Sigmoid colon (tissue), 7 donors: ENCODE measurements around the gene CFAP46. TPM values are rescaled to one million over a fixed set of nuclear protein-coding genes. Genes with fewer than 3 reads are reported as not detected.
"Not testable (repeated sequence)": the region's sequence is repeated elsewhere in the genome, so short reads cannot be mapped to it uniquely, and the experiment has no call there.

Experiments
- DNase-seq: peaks from one replicate; pipeline ENCODE4 v3.0.0-alpha.2; 2019
- H3K27ac ChIP-seq, 4 donors: fragments of 200-600 bp; sonication (generic); one replicate each; pipeline ENCODE4 v1.5.1; 2016 to 2019; ENCODE audit warnings: mild to moderate bottlenecking in 1 of 4
- H3K27me3 ChIP-seq, 3 donors: fragments of 200-600 bp; sonication (generic); one replicate each; pipeline ENCODE4 v1.5.1; 2019; ENCODE audit warnings: mild to moderate bottlenecking in 1 of 3
- H3K36me3 ChIP-seq, 4 donors: fragments of 200-600 bp; sonication (generic); one replicate each; pipeline ENCODE4 v1.5.1; 2016 to 2019
- H3K4me1 ChIP-seq, 4 donors: fragments of 200-600 bp; sonication (generic); one replicate each; pipeline ENCODE4 v1.5.1; 2017 to 2019
- H3K4me3 ChIP-seq, 4 donors: fragments of 200-600 bp; sonication (generic); one replicate each; pipeline ENCODE4 v1.5.1; 2017 to 2019; ENCODE audit warnings: mild to moderate bottlenecking in 2 of 4, moderate library complexity in 1 of 4
- H3K9me3 ChIP-seq, 4 donors: fragments of 200-600 bp in 3 of 4; sonication (generic) in 3 of 4; one replicate each; pipeline versions ENCODE4 v1.5.1 to v1.6.1; 2013 to 2019
- EP300 ChIP-seq, 4 donors: sonication (generic); formaldehyde crosslinking; IDR thresholded peaks; one replicate each; pipeline ENCODE4 v1.6.1; 2017; ENCODE audit warnings: antibody characterized with exemption in 4 of 4
- POLR2A ChIP-seq, 2 donors: fragments of 450-650 bp; IDR thresholded peaks; one replicate each; pipeline ENCODE4 v1.6.1; 2016; ENCODE audit warnings: antibody characterized with exemption in 2 of 2, mild to moderate bottlenecking in 2 of 2, moderate library complexity in 2 of 2
- POLR2AphosphoS5 ChIP-seq, 4 donors: sonication (generic); formaldehyde crosslinking; IDR thresholded peaks; one replicate each; pipeline ENCODE4 v1.6.1; 2017; ENCODE audit warnings: antibody characterized with exemption in 4 of 4
- WGBS, 2 donors: extraction: QIAGEN DNeasy Blood & Tissue Kit; methylation state at CpG; one replicate each; pipeline ENCODE4 v1.1.7; 2013; 5-methylcytosine and 5-hydroxymethylcytosine counted together
- intact Hi-C: fragments of 100-400 bp; cut with DNase I; formaldehyde crosslinking; loops from one replicate; pipeline ENCODE4 v1.15.1; 2023
- polyA plus RNA-seq, 3 donors: library from polyadenylated mRNA; stranded (reverse); fragments of 200-250 nt; gene quantifications; one replicate each; pipeline ENCODE4 v1.2.3, GENCODE V29; 2013
- total RNA-seq, 4 donors: library from RNA; depleted of rRNA; stranded (reverse); fragments of >200 nt; gene quantifications; one replicate each; pipeline ENCODE4 v1.1.0, GENCODE V29; 2016
- TF ChIP-seq, protein P1 (sequence below), 4 experiments: fragments of 450-650 bp in 3 of 4; fragments of 200-600 bp in 1 of 4; IDR thresholded peaks; one replicate each; pipeline ENCODE4 v1.5.1; 2016 to 2019; ENCODE audit warnings: antibody characterized with exemption in 4 of 4, mild to moderate bottlenecking in 3 of 4, moderate library complexity in 2 of 4
- donor health status: healthy with polysubstance abuse.
- donor health status: Bipolar disorder and iron deficiency.
- donor health status: healthy.

The CFAP46 gene
- total and polyA plus RNA-seq, 7 donors = 0.10 to 1.7 (median 0.38) TPM; not detected in 3

DNA sequence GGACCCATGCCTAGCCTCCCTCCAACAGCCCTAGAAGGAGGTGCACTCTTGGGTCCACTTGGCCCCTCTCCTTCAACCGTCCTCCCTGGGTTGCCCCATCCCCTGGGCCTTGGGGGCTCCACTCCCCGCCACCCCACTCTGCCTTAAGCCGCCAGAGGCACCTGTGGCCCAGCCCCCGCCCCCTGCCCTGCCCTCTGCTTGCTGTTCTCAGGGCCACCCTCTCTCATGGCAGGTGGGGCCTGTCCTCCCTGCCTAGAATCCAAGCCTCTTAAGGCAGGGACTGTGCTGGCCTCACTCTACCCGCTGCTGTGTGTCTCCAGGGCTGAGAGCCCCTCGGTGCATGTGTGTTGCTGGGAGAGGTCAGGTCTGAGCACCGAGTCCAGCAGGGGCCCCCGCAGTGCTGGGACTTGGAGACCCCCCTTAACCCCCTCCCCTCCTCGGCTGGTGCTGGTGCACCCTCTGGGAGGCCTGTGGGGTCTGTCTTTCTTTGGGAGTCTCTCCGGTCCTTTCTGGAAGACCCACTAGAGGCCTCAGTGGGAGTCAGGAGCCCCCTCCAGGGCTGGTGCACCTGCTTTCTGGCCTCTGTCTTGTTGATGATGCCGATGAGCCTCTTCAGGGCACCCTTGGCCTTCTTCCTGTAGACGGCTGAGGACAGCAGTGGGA is 43.8 kb downstream of the CFAP46 start:
- WGBS, 2 donors = 75 to 87% methylated on average over 12 of the region's 12 CpGs
- no peaks in the 10 kb centered on the region for H3K36me3 ChIP-seq
- H3K27ac ChIP-seq = no peak overlapping the region
- peak; percentile 59 for DNase-seq
- no peaks in the 10 kb centered on the region for H3K4me1 ChIP-seq
- no peak overlapping the region for H3K4me3 ChIP-seq
- H3K27me3 ChIP-seq = no peaks in the 10 kb centered on the region
- peaks cover 0 to 6% (median 0%) of the 10 kb centered on the region in 4 donors for H3K9me3 ChIP-seq
- TF ChIP-seq POLR2AphosphoS5 (IDR thresholded peaks at IDR 0.05) (no peak), POLR2A (IDR thresholded peaks at IDR 0.05) (no peak), EP300 (IDR thresholded peaks at IDR 0.05) (no peak)
- TF ChIP-seq, protein P1, sequence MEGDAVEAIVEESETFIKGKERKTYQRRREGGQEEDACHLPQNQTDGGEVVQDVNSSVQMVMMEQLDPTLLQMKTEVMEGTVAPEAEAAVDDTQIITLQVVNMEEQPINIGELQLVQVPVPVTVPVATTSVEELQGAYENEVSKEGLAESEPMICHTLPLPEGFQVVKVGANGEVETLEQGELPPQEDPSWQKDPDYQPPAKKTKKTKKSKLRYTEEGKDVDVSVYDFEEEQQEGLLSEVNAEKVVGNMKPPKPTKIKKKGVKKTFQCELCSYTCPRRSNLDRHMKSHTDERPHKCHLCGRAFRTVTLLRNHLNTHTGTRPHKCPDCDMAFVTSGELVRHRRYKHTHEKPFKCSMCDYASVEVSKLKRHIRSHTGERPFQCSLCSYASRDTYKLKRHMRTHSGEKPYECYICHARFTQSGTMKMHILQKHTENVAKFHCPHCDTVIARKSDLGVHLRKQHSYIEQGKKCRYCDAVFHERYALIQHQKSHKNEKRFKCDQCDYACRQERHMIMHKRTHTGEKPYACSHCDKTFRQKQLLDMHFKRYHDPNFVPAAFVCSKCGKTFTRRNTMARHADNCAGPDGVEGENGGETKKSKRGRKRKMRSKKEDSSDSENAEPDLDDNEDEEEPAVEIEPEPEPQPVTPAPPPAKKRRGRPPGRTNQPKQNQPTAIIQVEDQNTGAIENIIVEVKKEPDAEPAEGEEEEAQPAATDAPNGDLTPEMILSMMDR (IDR thresholded peaks at IDR 0.05) = no peak
- intact Hi-C loops = no loop called here

DNA sequence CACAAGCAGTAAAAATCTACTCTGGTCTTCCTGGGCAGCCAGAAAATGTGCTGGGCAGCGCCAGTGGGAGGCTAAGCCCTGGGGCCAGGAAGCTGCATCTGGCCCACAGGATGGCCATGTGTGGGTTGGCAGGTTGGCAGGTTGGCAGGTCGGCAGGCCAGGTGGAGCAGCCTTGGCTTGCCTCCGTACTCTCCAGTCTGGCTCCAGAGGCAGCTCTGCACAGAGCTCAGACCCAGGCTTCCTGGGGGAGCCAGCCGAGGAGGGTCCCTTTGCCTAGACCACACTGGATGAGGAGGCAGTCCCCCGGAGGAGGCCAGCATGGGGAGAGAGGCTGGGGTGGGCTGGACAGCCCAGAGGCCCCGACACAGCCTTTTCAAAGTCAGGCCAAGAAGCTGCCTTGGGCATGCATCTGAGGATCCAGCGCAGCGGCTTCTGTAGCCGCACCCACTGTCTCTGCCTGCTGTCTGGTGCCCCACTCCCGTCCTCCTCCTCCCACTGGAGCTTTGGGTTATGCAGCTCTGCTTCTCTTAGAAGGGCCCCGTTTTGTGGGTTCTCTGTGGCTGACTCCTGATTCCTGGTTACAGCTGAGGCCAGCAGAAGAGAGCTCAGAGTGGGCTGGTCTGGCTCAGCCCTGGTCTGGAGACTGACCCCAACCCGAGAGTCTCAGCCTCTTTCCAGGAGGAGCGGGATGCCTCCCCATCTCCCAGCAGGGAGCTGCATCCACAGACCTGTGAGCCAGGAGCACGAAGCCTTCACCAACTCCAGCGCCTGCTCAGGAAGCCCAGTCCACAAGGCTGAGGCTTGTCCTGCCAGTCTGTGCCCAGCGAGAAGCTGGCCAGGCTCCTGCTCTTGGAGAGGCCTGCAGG is 44.6 kb downstream of the CFAP46 start:
- H3K36me3 ChIP-seq = no peaks in the 10 kb centered on the region
- H3K27me3 ChIP-seq = peaks cover 0 to 3% (median 0%) of the 10 kb centered on the region in 3 donors
- 74 to 80% methylated on average over 16 of the region's 16 CpGs for WGBS, 2 donors
- H3K9me3 ChIP-seq = peaks cover 0 to 6% (median 0%) of the 10 kb centered on the region in 4 donors
- H3K27ac ChIP-seq = no peak overlapping the region
- intact Hi-C loops = no loop called here
- TF ChIP-seq POLR2A (IDR thresholded peaks at IDR 0.05) (no peak), EP300 (IDR thresholded peaks at IDR 0.05) (no peak), POLR2AphosphoS5 (IDR thresholded peaks at IDR 0.05) (no peak)
- TF ChIP-seq, protein P1 (IDR thresholded peaks at IDR 0.05) = no peak
- peak; percentile 53 for DNase-seq
- H3K4me3 ChIP-seq = no peak overlapping the region
- peaks cover 0 to 5% (median under 1%) of the 10 kb centered on the region in 4 donors for H3K4me1 ChIP-seq

DNA sequence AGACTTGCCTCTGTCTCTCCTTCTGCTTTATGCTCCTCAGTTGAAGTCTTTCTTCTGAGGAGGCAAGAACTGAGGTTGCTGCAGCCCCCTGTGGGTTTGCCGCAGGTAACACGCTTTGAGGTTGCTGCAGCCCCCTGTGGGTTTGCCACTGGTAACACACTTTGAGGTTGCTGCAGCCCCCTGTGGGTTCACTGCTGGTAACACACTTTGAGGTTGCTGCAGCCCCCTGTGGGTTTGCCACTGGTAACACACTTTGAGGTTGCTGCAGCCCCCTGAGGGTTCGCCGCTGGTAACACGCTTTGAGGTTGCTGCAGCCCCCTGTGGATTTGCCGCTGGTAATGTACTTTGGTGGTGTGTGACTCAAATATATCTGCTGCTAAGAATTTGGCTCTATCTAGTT is 48.6 kb downstream of the CFAP46 start:
- intact Hi-C loops, DNase-seq, H3K4me3 ChIP-seq, H3K9me3 ChIP-seq, H3K36me3 ChIP-seq, H3K27ac ChIP-seq, H3K27me3 ChIP-seq: not testable (repeated sequence)
- H3K4me1 ChIP-seq = peaks cover 0 to 28% (median 19%) of the 10 kb centered on the region in 4 donors
- WGBS, 2 donors = 46 to 68% methylated on average over 6 of the region's 6 CpGs

DNA sequence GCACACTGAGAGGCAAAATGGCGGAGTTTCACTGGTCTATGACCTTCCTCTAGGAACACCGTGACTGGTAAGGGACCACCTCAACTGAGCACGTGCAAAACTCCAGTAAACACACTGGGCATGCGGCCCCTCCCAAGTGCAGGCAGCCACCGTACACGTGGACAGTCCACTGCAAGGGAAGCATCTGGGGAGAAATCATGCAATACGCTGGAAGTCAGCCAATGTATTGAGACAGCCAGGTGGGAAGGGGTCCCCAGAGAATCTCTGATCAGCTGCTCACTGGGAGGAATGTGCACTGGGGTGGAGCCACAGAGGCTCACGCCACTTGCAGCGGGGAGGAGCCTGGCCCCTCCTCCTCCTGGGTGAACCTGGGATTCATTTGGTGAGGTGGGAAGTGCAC is 49.3 kb downstream of the CFAP46 start:
- no peak for TF ChIP-seq POLR2AphosphoS5 (IDR thresholded peaks at IDR 0.05)
- TF ChIP-seq EP300 (IDR thresholded peaks at IDR 0.05) = no peak
- TF ChIP-seq POLR2A (IDR thresholded peaks at IDR 0.05) = no peak
- TF ChIP-seq, protein P1 (IDR thresholded peaks at IDR 0.05) = no peak
- H3K4me3 ChIP-seq = no peak overlapping the region
- peaks cover 0 to 6% (median 0%) of the 10 kb centered on the region in 3 donors for H3K27me3 ChIP-seq
- intact Hi-C loops = no loop called here
- no peak overlapping the region for H3K27ac ChIP-seq
- peaks cover 0 to 6% (median 0%) of the 10 kb centered on the region in 4 donors for H3K9me3 ChIP-seq
- H3K36me3 ChIP-seq = no peaks in the 10 kb centered on the region
- H3K4me1 ChIP-seq = peaks cover 0 to 28% (median 19%) of the 10 kb centered on the region in 4 donors
- 40 to 61% methylated on average over 9 of the region's 9 CpGs for WGBS, 2 donors
- DNase-seq = peak; percentile 39

DNA sequence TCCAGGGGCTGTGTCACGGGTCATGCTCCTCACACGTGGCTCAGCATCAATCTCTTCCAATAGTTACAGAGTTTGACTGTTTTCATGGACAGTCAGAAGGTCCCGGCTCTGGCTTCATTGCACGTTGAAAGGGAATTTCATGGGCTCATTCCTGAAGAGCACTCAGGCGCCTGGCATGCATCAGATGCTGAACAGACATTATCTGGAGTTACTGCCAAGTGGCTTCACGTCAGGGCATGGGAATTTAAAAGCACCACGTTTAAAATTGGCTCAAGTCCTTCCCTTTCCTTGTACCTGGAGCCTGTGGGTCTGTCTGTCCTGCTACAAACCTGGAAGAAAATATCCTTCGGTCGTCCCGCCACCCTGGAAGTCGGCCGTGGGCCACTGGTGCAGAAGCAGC is 50.4 kb downstream of the CFAP46 start:
- H3K36me3 ChIP-seq = no peaks in the 10 kb centered on the region
- TF ChIP-seq, protein P1 (IDR thresholded peaks at IDR 0.05) = no peak
- TF ChIP-seq POLR2AphosphoS5 (IDR thresholded peaks at IDR 0.05) = peak; percentile 61 to 92 (median 88)
- TF ChIP-seq EP300 (IDR thresholded peaks at IDR 0.05) = peak in 3 of 4 donors; percentile 28 to 74 (median 68)
- peak overlapping the region in 3 of 4 donors; percentile 51 to 65 (median 64) for H3K27ac ChIP-seq
- 72 to 73% methylated on average over 12 of the region's 12 CpGs for WGBS, 2 donors
- no peak overlapping the region for H3K4me3 ChIP-seq
- peak; percentile 78 for DNase-seq
- intact Hi-C loops = no loop called here
- H3K9me3 ChIP-seq = peaks cover 0 to 6% (median 0%) of the 10 kb centered on the region in 4 donors
- H3K4me1 ChIP-seq = peaks cover 0 to 28% (median 19%) of the 10 kb centered on the region in 4 donors
- peaks cover 0 to 6% (median 0%) of the 10 kb centered on the region in 3 donors for H3K27me3 ChIP-seq
